Measurements from ENCODE around the gene ATP11A.
"Not testable (repeated sequence)": the region's sequence is repeated elsewhere in the genome, so short reads cannot be mapped to it uniquely, and the experiment has no call there.

Gene ATP11A

GRCh38 chr13:112881656-112882554 is 192.1 kb downstream of the ATP11A start:
- no peak for DNase-seq (ENCODE audit: low spot score)

GRCh38 chr13:112882555-112883024 is 192.8 kb downstream of the ATP11A start:
- DNase-seq (ENCODE audit: low spot score): no peak

- DNase-seq (ENCODE audit: low spot score): no peak
Observed at GRCh38 chr13:112883241-112883945, 193.6 kb downstream of the ATP11A start.

GRCh38 chr13:112884700-112885099 is 194.9 kb downstream of the ATP11A start:
- DNase-seq (ENCODE audit: low spot score): not testable (repeated sequence)

GRCh38 chr13:112885242-112885781 is 195.5 kb downstream of the ATP11A start:
- DNase-seq (ENCODE audit: low spot score): no peak

GRCh38 chr13:112885782-112886268 is 196.0 kb downstream of the ATP11A start:
- DNase-seq (ENCODE audit: low spot score): peak; percentile 80

GRCh38 chr13:112887151-112887550 is 197.3 kb downstream of the ATP11A start:
- DNase-seq (ENCODE audit: low spot score): no peak

GRCh38 chr13:112887557-112887991 is 197.7 kb downstream of the ATP11A start:
- DNase-seq (ENCODE audit: low spot score): no peak

GRCh38 chr13:112888238-112889111 is 198.6 kb downstream of the ATP11A start:
- DNase-seq (ENCODE audit: low spot score): no peak

- DNase-seq (ENCODE audit: low spot score): no peak
Observed at GRCh38 chr13:112889351-112890290, 199.8 kb downstream of the ATP11A start.

- DNase-seq (ENCODE audit: low spot score): no peak
Observed at GRCh38 chr13:112890316-112891145, 200.7 kb downstream of the ATP11A start.

GRCh38 chr13:112891477-112892401 is 201.9 kb downstream of the ATP11A start:
- DNase-seq (ENCODE audit: low spot score): no peak

- no peak for DNase-seq (ENCODE audit: low spot score)
Observed at GRCh38 chr13:112892426-112893206, 202.8 kb downstream of the ATP11A start.

GRCh38 chr13:112893207-112893569 is 203.3 kb downstream of the ATP11A start:
- DNase-seq (ENCODE audit: low spot score): no peak

GRCh38 chr13:112893570-112894422 is 204.0 kb downstream of the ATP11A start:
- peak; percentile 37 for DNase-seq (ENCODE audit: low spot score)

- DNase-seq (ENCODE audit: low spot score): no peak
Observed at GRCh38 chr13:112894423-112894672, 204.5 kb downstream of the ATP11A start.
